ENCODE data around the gene MAT2B.

GRCh38 chr5:163506095-163506457 is 657 bp downstream of the MAT2B start:
- TF ChIP-seq CTCF (IDR thresholded peaks at IDR 0.05; ENCODE audit: low read length) (no peak), EZH2 (IDR thresholded peaks at IDR 0.05; ENCODE audit: borderline replicate concordance, low read length) (no peak)
